Measurements from ENCODE around the gene PBX3.

GRCh38 chr9:125885405-125886034 is 138.3 kb downstream of the PBX3 start:
- TF ChIP-seq CTCF (IDR thresholded peaks at IDR 0.05) (no peak), POLR2A (IDR thresholded peaks at IDR 0.05) (no peak)
